ENCODE results near the gene CEBPB.

- no peak for TF ChIP-seq POLR2AphosphoS5 (IDR thresholded peaks at IDR 0.05; ENCODE audit: low read depth, low read length)
- TF ChIP-seq POLR2A (IDR thresholded peaks at IDR 0.05; ENCODE audit: low read depth, low read length) = no peak
Observed at GRCh38 chr20:50141811-50142561, 48.6 kb upstream of the CEBPB start.

Measured in GM12892 (cell line).